Endothelial cell (in vitro differentiated cells): ENCODE data around the gene SPIB. TPM values are rescaled to one million over a fixed set of nuclear protein-coding genes. Genes with fewer than 3 reads are reported as not detected.
A peak's percentile ranks its signal among the peaks of the same experiment; 100 is the strongest.

Experiments
- DNase-seq: peaks from one replicate; pipeline ENCODE4 v3.0.0; 2021; ENCODE audit warnings: low spot score
- H3K27ac Mint-ChIP-seq: one replicate; pipeline ENCODE4 v1.8.0; 2021; ENCODE audit warnings: mixed read lengths, inconsistent platforms; ENCODE audit not compliant: unreplicated experiment
- H3K27me3 Mint-ChIP-seq: one replicate; pipeline ENCODE4 v1.8.0; 2021; ENCODE audit warnings: mild to moderate bottlenecking, moderate library complexity, mixed read lengths, inconsistent platforms; ENCODE audit not compliant: unreplicated experiment
- H3K36me3 Mint-ChIP-seq: one replicate; pipeline ENCODE4 v1.8.0; 2021; ENCODE audit warnings: mild to moderate bottlenecking, low read depth, mixed read lengths, inconsistent platforms; ENCODE audit not compliant: unreplicated experiment
- H3K4me1 Mint-ChIP-seq: one replicate; pipeline ENCODE4 v1.8.0; 2021; ENCODE audit warnings: mild to moderate bottlenecking, mixed read lengths, inconsistent platforms; ENCODE audit not compliant: unreplicated experiment
- H3K4me3 Mint-ChIP-seq: one replicate; pipeline ENCODE4 v1.8.0; 2021; ENCODE audit warnings: mild to moderate bottlenecking, mixed read lengths, inconsistent platforms; ENCODE audit not compliant: unreplicated experiment
- H3K9me3 Mint-ChIP-seq: one replicate; pipeline ENCODE4 v1.8.0; 2021; ENCODE audit warnings: mixed read lengths, inconsistent platforms; ENCODE audit not compliant: unreplicated experiment
- CTCF ChIP-seq: fragments of 200-600 bp; sonication (generic); IDR thresholded peaks from one replicate; pipeline ENCODE4 v1.5.0; 2021; ENCODE audit warnings: antibody characterized with exemption; ENCODE audit not compliant: unreplicated experiment
- total RNA-seq: library from RNA; stranded (reverse); fragmentation: NEBNext Ultra II Directional; extraction: Animal tissue kit (Norgen Biotek cat#: 25700); gene quantifications from one replicate; pipeline ENCODE4 v1.2.1, GENCODE V29; 2021; ENCODE audit not compliant: unreplicated experiment

The SPIB gene
- total RNA-seq, 1 donor from 2014 or later = not detected

GRCh38 chr19:50427318-50427925 is 8.7 kb downstream of the SPIB start:
- Mint-ChIP-seq H3K4me3 (no peak overlapping the region), H3K27ac (no peak overlapping the region)
- no peak for TF ChIP-seq CTCF

GRCh38 chr19:50427997-50428425 is 9.3 kb downstream of the SPIB start:
- peaks cover 4% of the 10 kb centered on the region for H3K4me1 Mint-ChIP-seq
- peaks cover 1% of the 10 kb centered on the region for H3K9me3 Mint-ChIP-seq
- H3K4me3 Mint-ChIP-seq = no peak overlapping the region
- no peak overlapping the region for H3K27ac Mint-ChIP-seq
- no peak for TF ChIP-seq CTCF
- no peaks in the 10 kb centered on the region for H3K36me3 Mint-ChIP-seq
- no peak for DNase-seq
- H3K27me3 Mint-ChIP-seq = peaks cover 13% of the 10 kb centered on the region

More at GRCh38 chr19:50427318-50427925, 8.7 kb downstream of the SPIB start:
- Mint-ChIP-seq H3K27me3 (peaks cover 13% of the 10 kb centered on the region), H3K36me3 (no peaks in the 10 kb centered on the region), H3K4me1 (peaks cover 4% of the 10 kb centered on the region), H3K9me3 (no peaks in the 10 kb centered on the region)
- DNase-seq = no peak

- Mint-ChIP-seq H3K27me3 (peaks cover 14% of the 10 kb centered on the region), H3K36me3 (no peaks in the 10 kb centered on the region), H3K27ac (no peak overlapping the region), H3K4me1 (peaks cover 4% of the 10 kb centered on the region), H3K4me3 (no peak overlapping the region), H3K9me3 (peaks cover 4% of the 10 kb centered on the region)
- no peak for DNase-seq
- TF ChIP-seq CTCF = no peak
Measured at GRCh38 chr19:50428772-50429463, 10.2 kb downstream of the SPIB start.

- Mint-ChIP-seq H3K27me3 (peaks cover 8% of the 10 kb centered on the region), H3K4me1 (peaks cover 4% of the 10 kb centered on the region), H3K27ac (peak overlapping the region; percentile 86), H3K36me3 (no peaks in the 10 kb centered on the region), H3K9me3 (peaks cover 4% of the 10 kb centered on the region), H3K4me3 (peak overlapping the region; percentile 89)
- TF ChIP-seq CTCF = no peak
- no peak for DNase-seq
Measured at GRCh38 chr19:50430888-50431342, 12.2 kb downstream of the SPIB start.
